Measurements from ENCODE around the gene ILK. TPM values are rescaled to one million over a fixed set of nuclear protein-coding genes. Genes with fewer than 3 reads are reported as not detected.

Gene ILK
- total RNA-seq, result 144 and 175 TPM in 2 replicates

GRCh38 chr11:6603287-6604080 lies at the start of gene ILK, which contains the start of gene RRP8:
Gene ILK (plus strand): TSS chr11:6603774. CDS start chr11:6604272, 498 bp downstream.
Gene RRP8 (minus strand): TSS chr11:6603616. CDS start chr11:6603502, 114 bp downstream.

DNA sequence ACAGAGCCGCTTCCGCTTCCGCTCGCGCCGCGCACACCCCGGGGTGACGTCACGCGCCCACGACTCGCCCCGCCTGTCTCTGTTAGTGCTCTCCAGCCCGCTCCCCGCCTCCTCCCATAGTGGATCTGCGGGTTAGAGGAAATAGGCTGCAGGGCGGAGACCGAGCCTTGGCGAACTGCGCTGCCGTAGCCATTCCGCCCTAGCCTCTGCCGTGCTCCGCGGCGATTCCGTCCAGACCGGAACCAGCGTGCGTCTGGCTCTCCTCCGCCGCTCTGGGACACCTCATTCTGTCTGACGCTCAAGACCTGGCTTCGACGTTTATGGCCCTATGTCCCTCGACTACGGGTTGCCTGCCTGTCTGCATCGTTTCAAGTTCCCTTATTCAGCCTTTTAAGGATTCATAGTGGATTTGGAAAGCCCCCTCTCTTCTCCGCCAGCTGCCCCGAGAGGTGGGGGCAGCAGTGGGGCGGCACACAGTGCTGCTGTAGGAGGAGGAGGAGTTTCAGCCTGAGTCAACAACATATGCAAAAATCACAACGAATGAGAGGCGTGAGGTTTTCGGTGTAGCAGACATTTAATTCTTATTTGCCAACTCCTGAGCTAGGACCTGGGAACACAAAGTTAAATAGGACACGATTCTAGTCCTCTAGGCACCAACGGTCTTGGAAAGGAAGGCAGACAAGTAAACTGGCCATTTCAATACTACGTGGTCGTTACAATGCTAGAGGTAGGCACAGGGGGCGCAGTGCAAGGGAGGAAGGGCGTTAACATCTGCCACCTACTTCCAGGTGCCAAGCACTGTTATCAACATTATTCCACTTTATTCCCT lies 8.9 kb downstream of the ILK start, which contains the start of gene TAF10:
Gene TAF10, minus strand, starts transcription at position 4 of the 829 bp plus-strand sequence. CDS start 27 bp downstream, outside the sequence.

GRCh38 chr11:6619004-6619745 lies 15.6 kb downstream of the ILK start, which contains the start of gene TPP1:
Gene TPP1 (minus strand): TSS chr11:6619422. CDS start chr11:6619400, 22 bp downstream.

DNA sequence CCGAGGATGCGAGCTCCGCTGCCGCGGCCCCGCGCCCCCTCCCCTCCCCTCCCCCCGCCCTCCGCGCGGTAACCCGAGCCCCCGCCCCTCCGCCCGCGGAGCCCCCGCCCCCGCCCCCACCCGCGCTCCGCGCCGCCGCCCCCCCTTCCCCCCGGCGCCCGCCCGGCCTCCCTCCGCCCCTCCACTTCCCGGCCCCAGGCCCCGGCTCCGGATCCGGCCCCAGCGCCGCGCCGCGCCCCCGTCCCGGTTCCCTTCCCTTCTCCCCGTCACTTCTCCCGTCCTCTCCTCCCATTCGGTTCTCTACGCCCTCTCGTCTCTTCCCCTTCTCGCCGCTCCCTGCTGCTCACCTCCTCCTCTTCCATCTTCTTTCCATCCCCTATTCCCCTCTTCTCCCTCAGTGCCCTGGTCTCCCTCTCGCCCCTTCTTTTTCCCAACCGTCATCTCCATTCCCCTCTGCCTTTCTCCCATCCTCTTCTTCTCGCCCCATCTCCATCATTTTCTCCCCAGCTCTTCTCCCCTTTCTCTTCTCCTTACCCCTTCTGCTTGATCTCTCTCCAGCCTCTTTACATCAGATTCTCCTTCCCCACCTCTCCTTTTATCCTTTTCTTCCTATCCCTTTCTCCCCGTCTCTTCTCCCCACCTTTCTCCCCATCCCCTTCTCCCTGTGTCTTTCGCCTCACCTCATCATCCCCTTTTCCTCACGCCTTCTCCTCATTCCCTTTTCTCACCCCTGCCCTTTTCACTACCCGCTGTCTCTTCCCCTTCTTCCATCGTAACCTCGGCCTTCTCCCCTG lies 52.4 kb downstream of the ILK start, which contains the start of gene DCHS1:
Gene DCHS1, minus strand, starts transcription at position 20 of the 794 bp plus-strand sequence. CDS start 14,196 bp downstream, outside the sequence.

Other genes starting within 250 kb of the ILK start
- 27.9 and 35.1 TPM in 2 replicates for gene SMPD1, start 213.3 kb upstream of the ILK start, total RNA-seq
- gene APBB1, start 184.7 kb upstream of the ILK start, total RNA-seq, result 45.8 and 46.4 TPM in 2 replicates
- 0.43 and 0.46 TPM in 2 replicates for gene HPX, start 162.8 kb upstream of the ILK start, total RNA-seq
- gene TRIM3, start 129.8 kb upstream of the ILK start, total RNA-seq, result 12.2 and 18.2 TPM in 2 replicates
- 59.4 and 60.3 TPM in 2 replicates for gene ARFIP2, start 122.4 kb upstream of the ILK start, total RNA-seq
- gene TIMM10B, start 122.3 kb upstream of the ILK start, total RNA-seq, result 33.6 and 38.2 TPM in 2 replicates
- 5.3 and 8.0 TPM in 2 replicates for gene DNHD1, start 106.5 kb upstream of the ILK start, total RNA-seq
- gene RRP8, start 158 bp upstream of the ILK start, total RNA-seq, result 7.7 and 10.1 TPM in 2 replicates
- 80.7 and 97.0 TPM in 2 replicates for gene TAF10, start 8.4 kb downstream of the ILK start, total RNA-seq
- gene TPP1, start 15.6 kb downstream of the ILK start, total RNA-seq, result 42.2 and 101 TPM in 2 replicates
- gene DCHS1, start 52.0 kb downstream of the ILK start, total RNA-seq, result 2.0 and 5.2 TPM in 2 replicates
- gene MRPL17, start 79.6 kb downstream of the ILK start, total RNA-seq, result 54.6 and 61.5 TPM in 2 replicates
- under 0.01 TPM in 2 replicates for gene OR2AG2, start 168.2 kb downstream of the ILK start, total RNA-seq
- gene OR2AG1, start 179.2 kb downstream of the ILK start, total RNA-seq, result not detected in 2 replicates
- 0.14 and 0.37 TPM in 2 replicates for gene OR6A2, start 195.9 kb downstream of the ILK start, total RNA-seq
- not detected in 2 replicates for gene OR10A5, start 241.9 kb downstream of the ILK start, total RNA-seq